ENCODE data around the gene SNRPA.
A peak's percentile ranks its signal among the peaks of the same experiment; 100 is the strongest.
"Not testable (repeated sequence)": the region's sequence is repeated elsewhere in the genome, so short reads cannot be mapped to it uniquely, and the experiment has no call there.

SNRPA gene

DNA sequence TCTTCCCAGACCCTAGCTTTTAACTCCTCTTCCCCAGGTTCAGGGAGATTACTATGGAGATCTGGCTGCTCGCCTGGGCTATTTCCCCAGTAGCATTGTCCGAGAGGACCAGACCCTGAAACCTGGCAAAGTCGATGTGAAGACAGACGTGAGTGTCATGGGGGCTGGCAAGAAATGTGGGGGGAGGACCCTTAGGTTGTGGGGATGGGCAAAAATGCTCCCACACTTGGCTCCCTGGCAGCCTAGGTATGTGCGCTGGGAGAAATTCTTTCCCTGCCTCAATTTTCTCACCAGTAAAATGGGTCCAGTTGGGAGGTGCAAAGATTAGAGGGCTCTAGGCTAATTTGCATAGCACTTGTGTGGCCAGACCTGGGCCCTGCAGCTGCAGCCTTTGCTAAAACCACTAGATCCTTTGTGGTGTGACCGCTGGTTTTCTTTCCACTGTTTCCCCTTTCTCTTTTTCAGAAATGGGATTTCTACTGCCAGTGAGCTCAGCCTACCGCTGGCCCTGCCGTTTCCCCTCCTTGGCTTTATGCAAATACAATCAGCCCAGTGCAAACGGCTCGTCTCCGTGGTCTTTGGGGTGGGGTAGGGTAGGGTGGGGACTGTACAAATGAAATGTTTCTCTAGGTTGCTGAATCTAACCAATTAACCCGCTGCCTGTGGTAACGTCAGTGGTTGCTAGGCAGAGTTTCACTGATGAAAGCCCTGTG lies 26.1 kb downstream of the SNRPA start:
- DNase-seq (ENCODE audit: low read depth in 2 of 2) = peak; percentile 66 to 73

DNA sequence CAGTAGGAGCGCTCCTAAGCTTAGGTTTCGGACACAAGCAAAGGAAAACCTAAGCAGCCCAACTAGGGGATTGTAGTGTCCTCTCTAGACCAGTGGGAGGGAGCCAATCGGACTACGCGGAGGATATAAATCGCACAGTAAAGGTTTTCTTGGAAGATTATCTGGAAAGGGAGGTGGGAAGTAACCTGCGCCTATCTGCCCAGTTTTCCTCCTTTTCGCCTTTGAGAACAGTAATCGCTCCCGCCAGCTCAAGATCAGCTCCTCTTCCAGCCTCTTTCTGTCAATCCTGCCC lies 26.6 kb downstream of the SNRPA start:
- DNase-seq (ENCODE audit: low read depth in 2 of 2) = no peak

DNA sequence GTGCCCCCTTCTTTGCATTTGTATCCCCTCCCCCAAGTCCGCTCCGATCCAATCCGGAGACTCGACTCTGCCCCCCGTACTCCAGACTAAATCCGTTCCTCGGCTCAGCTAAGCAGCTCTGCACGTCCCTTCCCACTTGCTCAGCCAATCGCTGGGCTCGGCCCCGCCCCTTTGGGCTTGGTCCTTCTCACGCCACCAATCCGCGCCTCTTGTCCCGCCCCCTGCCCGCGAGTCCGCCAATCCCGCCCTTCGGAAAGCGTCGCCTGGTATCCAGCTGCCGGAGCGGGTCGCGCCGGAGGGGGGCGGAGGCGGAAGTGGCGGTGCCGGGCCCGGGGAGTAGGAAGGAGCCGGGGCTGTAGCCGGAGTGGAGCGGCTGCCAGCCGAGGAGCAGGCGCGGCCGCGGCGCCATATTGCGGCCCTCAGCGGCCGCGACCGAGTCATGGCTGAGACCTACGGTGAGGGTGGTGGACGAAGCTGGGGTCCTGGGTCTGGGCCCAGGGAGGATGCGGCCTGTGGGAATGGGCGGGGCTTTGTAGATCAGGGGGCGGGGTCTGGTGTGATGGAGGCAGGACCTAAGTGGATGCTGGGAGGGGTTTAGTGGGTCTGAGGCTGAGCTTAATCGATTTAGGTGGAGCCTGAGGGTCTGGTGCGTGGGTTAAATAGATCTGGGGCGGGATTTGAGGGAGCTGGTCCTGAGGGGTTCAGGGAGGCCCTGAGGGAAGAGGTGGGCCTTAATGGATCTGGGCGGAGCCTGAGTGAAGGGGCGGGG lies 27.1 kb downstream of the SNRPA start, which contains the start of gene RAB4B:
RAB4B (plus strand) TSS at position 311 of the 769 bp plus-strand sequence; CDS start at position 440, 129 bp downstream.
- peak; percentile 99 to 100 for DNase-seq (ENCODE audit: low read depth in 2 of 2)

DNA sequence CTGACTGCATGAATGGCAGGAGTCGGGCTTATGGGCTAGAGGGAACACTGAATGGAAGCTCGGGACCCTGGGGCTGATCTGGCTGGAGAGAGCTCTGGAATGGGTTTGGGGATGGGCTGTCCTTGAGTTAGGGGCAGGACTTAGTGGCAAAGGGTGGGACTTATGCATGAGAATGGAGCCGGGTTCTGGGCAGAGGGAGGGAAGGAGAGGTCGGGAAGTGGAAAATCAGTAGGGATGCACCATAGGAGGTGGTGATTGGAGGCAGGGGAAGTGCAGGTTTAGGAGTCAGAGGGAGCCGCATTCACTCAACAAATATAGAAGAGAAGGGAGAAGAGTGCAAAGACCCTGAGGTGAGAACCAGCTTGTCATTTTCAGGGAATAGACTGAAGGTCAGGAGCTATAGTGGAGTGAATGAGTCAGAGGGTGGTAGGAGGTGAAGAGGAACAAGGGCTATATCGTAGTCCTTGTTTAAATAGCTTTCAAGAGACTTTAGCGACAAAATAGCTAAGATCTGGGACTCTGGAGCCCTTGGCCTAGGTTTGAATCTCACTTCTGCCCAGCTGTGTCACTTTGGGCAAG lies 27.8 kb downstream of the SNRPA start:
- DNase-seq (ENCODE audit: low read depth in 2 of 2) = no peak

DNA sequence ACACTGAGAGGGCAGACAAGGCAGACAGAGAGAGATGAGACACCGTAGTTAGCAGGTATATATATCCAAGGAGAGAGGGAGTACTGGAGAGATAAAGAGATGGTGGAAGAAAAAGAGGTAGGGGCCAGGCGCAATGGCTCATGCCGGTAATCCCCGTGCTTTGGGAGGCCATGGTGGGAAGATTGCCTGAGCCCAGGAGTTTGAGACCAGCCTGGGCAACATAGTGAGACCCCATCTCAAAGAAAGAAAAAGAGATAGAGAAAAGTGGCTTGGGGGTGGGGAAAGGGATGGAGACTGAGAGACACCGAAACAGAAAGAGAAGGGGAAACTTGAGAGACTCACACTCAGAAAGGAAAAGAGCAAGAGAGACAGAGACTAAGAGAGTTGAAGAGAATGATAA lies 29.6 kb downstream of the SNRPA start:
- no peak for DNase-seq (ENCODE audit: low read depth in 2 of 2)

DNA sequence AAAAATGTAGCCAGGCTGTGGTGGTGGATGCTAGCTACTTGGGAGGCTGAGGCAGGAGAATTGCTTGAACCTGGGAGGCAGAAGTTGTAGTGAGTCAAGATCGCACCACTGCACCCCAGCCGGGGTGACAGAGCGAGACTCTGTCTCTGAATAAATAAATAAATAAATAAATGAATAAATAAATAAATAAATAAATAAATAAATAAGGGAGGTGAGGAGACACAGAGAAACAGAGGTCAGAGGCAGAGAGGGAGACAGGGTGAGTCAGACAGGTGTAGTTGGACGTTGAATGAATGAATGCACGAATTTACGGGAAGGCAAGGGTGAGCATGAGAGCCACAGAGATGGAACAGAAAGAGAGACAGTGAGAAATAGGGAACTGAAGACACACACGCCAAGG lies 30.1 kb downstream of the SNRPA start:
- DNase-seq (ENCODE audit: low read depth in 2 of 2) = no peak

DNA sequence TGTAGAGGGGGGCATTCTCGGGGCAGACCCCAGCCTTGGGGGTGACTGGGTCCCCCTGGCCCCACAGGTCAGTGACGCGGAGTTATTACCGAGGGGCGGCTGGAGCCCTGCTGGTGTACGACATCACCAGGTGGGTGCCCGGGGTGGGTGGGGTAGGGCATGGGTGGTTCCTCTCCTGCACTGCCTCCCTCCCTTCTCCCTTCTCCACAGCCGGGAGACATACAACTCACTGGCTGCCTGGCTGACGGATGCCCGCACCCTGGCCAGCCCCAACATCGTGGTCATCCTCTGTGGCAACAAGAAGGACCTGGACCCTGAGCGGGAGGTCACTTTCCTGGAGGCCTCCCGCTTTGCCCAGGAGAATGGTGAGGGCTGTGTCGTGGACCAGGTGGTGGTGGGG lies 32.7 kb downstream of the SNRPA start:
- DNase-seq (ENCODE audit: low read depth in 2 of 2) = no peak

DNA sequence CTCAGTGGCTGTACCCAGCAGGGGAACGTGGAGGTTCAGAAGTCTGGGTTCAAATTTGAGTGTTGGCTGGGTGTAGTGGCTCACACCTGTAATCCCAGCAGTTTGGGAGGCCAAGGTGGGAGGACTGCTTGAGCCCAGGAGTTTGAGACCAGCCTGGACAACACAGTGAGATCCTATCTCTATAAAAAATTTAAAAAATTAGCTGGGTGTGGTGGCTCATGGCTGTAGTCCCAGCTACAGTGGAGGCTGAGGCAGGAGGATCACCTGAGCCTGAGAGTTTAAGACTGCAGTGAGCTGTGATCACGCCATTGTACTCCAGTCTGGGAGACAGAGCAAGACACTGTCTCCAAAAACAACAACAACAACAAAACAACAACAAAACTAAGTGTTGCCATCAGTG lies 33.1 kb downstream of the SNRPA start:
- not testable (repeated sequence) for DNase-seq (ENCODE audit: low read depth in 2 of 2)

DNA sequence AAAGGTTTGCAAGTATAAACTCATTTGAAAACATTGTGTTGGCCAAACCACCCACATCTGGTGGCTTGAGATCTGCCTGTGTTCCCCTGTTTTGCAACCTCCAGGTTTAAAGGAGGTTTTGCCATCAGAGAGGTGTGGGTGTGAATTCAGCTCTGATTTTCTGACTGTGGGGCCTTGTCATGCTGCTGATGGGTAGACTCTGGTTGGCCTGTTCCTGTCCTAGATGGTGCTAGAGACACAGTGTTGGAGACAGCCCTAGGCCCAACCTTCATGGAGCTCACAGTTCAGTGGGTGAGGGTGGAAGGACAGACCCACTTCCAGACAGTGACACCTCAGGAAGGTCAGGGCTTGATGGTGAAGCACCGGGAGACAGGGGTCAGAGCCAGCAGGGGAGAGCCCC lies 34.5 kb downstream of the SNRPA start:
- no peak for DNase-seq (ENCODE audit: low read depth in 2 of 2)

DNA sequence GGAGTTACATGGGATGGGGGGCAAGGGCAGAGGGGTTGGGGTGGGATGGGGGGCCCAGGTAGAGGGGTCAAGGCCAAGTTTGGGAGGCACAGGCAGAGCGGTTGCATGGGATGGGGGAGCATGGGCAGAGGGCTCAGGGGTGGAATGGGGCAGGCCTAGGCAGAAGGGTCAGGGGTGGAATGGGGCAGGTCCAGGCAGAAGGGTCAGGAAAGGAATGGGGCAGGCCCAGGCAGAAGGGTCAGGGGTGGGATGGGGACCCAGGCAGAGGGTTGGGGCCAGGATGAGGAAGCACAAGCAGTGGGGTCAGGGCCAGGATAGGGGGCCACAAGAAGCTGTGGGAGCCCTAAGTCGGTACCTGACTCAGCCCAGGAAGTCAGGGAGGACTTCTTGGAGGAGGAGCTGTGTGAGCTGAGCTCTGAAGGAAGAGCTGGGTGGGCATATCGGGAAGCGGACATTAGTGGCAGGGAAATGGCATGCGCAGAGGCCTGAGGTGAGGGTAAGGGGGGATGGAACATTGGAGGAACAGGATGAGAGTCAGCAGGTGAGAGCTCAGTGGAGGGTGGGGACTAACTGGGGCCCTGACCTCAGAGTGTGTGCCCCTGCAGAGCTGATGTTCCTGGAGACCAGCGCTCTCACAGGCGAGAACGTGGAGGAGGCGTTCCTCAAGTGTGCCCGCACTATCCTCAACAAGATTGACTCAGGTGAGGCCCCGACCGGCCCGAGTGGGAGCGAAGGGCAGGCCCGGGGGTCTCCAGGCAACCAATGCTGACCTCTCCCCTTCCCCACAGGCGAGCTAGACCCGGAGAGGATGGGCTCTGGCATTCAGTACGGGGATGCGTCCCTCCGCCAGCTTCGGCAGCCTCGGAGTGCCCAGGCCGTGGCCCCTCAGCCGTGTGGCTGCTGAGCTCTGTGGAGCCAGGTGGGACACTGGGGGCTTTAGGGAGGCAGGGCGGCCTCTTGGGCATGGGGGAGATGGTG lies 35.3 kb downstream of the SNRPA start:
- DNase-seq (ENCODE audit: low read depth in 2 of 2) = no peak

DNA sequence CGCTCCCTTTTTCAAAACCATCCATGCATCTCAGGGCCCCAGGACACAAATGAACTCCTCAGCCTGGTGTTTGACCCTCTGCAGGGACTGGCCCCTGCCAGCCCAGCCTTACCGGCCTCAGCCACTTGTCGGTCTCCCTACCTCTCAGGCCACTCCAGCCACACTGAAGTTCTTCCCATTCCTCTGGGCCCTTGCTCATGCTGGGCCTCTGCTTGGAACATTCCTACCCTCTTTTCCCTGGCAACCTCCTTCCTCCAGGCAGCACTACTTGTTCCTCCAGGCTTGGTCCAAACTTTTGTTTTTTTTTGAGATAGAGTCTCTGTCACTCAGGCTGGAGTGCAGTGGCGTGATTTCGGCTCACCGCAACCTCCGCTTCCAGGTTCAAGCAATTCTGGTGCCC lies 40.3 kb downstream of the SNRPA start:
- DNase-seq (ENCODE audit: low read depth in 2 of 2) = no peak

DNA sequence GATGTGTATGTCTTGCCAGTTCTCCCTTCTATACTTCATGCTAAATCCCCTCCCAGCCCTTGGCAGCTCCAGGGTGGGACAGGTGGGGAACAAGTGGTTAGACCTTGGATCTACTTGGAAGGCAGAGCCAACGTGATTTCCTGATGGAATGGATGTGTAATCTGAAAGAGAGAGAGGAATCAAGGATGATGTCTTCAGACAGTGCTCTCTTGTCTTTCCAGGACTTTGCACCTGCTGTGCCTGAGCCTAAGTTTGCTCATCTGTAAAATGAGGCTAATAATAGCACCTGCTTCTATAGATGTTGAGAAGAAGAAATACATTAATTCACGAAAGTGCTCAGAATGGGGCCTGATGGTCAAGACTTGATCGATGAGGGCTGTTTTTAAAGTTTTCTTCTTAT lies 41.0 kb downstream of the SNRPA start:
- DNase-seq (ENCODE audit: low read depth in 2 of 2) = no peak

DNA sequence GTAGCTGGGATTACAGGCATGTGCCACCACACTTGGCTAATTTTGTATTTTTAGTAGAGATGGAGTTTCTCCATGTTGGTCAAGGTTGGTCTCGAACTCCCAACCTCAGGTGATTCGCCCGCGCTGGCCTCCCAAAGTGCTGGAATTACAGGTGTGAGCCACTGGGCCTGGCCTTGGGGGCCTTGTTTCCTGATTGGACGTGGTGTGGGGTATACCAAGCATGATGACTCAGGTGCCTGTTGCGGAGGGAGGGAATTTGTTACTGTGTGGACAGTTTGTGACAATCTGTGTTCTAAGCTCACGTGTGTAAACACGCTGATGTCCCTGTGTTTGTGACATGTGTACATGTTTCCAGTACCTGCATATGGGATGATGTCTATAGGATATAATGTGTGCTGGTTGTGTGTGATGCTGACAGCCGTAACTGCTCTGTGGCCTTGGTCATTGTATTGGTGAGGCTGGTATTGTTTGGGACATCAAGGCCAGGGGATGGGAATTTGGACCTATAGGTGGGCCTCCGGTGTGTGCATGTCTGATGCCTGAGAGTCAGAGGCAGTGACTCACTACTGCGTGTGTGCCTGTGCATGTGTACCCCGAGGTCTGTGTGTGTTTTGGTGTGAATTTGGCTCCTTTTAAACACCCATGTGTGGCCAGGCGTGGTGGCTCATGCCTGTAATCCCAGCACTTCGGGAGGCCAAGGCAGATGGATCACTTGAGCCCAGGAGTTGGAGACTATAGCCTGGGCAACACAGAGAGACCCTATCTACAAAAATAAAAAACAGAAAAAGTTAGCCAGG lies 46.4 kb downstream of the SNRPA start:
- no peak for DNase-seq (ENCODE audit: low read depth in 2 of 2)

DNA sequence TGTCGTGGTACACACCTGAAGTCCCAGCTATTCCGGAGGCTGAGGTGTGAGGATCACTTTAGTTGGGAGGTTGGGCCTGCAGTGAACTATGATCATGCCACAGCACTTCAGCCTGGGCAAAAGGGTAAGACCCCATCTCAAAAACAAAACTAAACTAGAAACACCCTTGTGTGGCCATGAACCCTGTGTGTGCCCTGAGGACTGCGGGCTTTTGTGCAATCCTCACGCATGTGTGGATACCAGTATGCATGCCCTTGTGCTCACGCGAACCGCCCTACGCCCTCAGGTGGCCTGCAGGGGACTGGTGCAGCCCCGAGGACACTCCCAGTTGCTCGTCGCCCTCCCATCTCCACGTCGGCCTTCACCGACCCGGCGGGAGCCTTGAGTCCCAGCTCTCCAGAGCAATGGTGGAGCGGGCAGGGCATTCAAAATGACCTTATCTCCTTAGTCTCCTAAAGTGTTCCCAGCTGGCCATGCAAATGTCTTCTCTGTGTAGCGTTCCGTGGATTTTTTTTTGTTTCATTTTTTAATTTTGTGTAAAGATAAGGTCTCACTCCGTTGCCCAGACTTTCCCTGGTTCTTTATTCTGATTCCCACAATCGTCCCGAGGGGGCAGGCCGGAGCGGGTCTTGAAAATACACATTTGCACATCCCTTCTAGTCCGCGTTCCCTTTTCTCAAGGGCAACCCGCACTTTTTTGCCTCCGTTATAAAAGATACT lies 47.1 kb downstream of the SNRPA start:
- no peak for DNase-seq (ENCODE audit: low read depth in 2 of 2)

DNA sequence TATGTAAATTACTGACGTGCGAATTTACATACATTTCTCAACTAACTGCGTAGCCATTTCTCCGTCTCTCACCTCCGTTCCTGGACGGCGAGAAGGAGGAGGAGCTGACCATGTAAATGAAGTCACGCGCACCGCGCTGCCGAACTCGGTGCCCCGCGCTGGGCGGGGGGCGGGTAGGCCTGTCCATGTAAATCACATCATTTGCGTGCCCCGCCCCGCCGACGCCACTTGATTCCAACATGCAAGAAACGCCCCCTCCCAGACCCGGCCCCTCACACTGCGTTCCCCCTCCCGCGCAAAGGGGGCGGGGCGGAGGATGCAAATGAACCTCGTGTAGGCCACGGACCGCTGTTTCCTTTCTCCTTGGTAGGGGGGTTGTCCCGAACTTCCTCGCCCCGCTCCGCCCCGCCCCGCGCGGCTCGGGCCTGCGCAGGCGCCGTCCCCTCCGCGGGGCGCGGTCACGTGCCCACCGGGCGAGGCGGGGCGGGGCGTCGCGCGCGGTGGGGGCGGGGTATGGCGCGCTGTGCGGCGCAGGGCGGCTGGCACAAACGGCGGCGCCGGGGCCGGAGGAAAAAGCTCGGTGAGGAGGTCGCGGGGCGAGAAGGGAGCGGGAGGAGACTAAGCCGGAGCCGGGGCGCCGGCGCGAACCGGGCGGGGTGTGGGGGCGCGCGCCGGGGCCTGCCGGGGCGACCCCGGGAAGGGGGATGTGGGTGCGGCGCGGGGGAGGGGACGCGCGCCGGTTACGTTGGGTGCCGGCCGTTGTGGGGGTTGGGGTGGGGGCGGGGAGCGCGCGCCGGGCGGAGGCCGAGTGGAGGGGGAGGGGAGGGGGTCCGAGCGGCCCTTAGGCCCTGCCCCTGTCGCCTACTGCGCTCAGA lies 47.9 kb downstream of the SNRPA start, which contains the start of gene EGLN2:
EGLN2 (plus strand) TSS at position 509 of the 875 bp plus-strand sequence. CDS start 1,382 bp downstream, outside the sequence.
- peak; percentile 100 for DNase-seq (ENCODE audit: low read depth in 2 of 2)

DNA sequence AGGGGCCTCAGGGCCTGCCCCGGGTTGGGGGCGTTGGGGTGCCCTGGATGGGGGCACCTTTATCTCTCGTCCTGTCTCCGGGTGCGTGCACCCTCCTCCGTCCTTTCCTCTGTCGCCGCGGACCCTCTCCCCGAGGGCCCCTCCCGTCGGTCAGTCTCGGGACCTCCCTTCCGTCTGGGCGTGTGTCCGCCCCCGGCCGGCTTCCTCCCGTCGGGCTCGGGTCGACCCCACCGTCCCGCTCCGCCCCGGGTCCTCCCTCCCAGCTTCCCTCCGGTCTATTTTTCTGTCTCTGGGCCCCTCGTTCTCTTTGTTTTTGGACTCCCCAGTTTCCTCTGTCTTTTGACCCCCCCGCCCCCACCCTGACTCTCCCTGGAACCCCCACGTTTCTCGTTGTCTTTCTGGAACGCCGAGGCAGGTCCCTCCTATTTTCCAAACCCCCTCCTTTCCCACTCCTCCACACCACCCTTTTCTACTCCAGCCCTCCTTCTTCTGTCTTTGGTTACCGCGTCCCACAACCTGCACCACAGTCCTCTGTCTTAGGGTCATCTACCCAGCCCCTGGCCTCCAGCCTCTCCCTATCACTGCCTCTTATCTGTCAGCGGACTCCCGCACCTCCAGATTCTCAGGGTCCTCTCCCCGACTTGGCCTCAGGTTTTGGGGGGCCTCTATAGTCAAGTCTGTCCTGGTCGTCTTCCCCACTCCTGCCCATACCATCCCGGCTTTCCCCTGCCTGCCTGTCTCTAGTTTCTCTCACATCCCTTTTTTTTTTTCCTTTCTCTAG lies 48.7 kb downstream of the SNRPA start:
- DNase-seq (ENCODE audit: low read depth in 2 of 2) = no peak

DNA sequence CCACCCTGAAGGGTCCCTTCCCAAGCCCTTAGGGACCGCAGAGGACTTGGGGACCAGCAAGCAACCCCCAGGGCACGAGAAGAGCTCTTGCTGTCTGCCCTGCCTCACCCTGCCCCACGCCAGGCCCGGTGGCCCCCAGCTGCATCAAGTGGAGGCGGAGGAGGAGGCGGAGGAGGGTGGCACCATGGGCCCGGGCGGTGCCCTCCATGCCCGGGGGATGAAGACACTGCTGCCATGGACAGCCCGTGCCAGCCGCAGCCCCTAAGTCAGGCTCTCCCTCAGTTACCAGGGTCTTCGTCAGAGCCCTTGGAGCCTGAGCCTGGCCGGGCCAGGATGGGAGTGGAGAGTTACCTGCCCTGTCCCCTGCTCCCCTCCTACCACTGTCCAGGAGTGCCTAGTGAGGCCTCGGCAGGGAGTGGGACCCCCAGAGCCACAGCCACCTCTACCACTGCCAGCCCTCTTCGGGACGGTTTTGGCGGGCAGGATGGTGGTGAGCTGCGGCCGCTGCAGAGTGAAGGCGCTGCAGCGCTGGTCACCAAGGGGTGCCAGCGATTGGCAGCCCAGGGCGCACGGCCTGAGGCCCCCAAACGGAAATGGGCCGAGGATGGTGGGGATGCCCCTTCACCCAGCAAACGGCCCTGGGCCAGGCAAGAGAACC lies 49.5 kb downstream of the SNRPA start:
- no peak for DNase-seq (ENCODE audit: low read depth in 2 of 2)

DNA sequence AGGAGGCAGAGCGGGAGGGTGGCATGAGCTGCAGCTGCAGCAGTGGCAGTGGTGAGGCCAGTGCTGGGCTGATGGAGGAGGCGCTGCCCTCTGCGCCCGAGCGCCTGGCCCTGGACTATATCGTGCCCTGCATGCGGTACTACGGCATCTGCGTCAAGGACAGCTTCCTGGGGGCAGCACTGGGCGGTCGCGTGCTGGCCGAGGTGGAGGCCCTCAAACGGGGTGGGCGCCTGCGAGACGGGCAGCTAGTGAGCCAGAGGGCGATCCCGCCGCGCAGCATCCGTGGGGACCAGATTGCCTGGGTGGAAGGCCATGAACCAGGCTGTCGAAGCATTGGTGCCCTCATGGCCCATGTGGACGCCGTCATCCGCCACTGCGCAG lies 50.0 kb downstream of the SNRPA start:
- no peak for DNase-seq (ENCODE audit: low read depth in 2 of 2)
